Sigmoid colon (tissue), 4 donors: ENCODE results near the gene APBB2.

Experiments
- POLR2A ChIP-seq, 2 donors: fragments of 450-650 bp; IDR thresholded peaks; one replicate each; pipeline ENCODE4 v1.6.1; 2016; ENCODE audit warnings: antibody characterized with exemption in 2 of 2, mild to moderate bottlenecking in 2 of 2, moderate library complexity in 2 of 2
- POLR2AphosphoS5 ChIP-seq, 4 donors: sonication (generic); formaldehyde crosslinking; IDR thresholded peaks; one replicate each; pipeline ENCODE4 v1.6.1; 2017; ENCODE audit warnings: antibody characterized with exemption in 4 of 4
- TF ChIP-seq, protein P1 (sequence below), 4 experiments: fragments of 450-650 bp in 3 of 4; fragments of 200-600 bp in 1 of 4; IDR thresholded peaks; one replicate each; pipeline ENCODE4 v1.5.1; 2016 to 2019; ENCODE audit warnings: antibody characterized with exemption in 4 of 4, mild to moderate bottlenecking in 3 of 4, moderate library complexity in 2 of 4

DNA sequence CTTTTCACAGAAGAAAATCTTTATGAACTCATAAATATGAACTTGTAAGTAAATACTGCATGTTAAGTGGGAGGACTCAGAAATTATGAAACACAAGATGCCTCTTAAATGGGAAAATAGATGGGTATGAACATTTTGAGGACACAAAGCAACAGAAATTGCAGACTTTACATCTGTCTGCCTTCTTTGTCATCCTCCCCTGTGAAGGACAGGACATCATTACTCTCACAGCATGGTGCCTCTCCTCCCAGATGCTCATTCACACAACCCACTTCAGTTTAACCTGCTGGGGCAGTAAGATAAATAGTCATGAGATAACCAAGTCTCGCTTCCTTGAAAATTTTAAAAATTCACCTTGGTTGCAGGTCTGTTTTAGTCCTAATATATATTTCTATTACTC is 144.5 kb downstream of the APBB2 start:
- TF ChIP-seq, protein P1, sequence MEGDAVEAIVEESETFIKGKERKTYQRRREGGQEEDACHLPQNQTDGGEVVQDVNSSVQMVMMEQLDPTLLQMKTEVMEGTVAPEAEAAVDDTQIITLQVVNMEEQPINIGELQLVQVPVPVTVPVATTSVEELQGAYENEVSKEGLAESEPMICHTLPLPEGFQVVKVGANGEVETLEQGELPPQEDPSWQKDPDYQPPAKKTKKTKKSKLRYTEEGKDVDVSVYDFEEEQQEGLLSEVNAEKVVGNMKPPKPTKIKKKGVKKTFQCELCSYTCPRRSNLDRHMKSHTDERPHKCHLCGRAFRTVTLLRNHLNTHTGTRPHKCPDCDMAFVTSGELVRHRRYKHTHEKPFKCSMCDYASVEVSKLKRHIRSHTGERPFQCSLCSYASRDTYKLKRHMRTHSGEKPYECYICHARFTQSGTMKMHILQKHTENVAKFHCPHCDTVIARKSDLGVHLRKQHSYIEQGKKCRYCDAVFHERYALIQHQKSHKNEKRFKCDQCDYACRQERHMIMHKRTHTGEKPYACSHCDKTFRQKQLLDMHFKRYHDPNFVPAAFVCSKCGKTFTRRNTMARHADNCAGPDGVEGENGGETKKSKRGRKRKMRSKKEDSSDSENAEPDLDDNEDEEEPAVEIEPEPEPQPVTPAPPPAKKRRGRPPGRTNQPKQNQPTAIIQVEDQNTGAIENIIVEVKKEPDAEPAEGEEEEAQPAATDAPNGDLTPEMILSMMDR (IDR thresholded peaks at IDR 0.05) = no peak
- TF ChIP-seq POLR2AphosphoS5 (IDR thresholded peaks at IDR 0.05) = no peak
- no peak for TF ChIP-seq POLR2A (IDR thresholded peaks at IDR 0.05)
